Measurements from ENCODE around the gene NKX6-2.

DNA sequence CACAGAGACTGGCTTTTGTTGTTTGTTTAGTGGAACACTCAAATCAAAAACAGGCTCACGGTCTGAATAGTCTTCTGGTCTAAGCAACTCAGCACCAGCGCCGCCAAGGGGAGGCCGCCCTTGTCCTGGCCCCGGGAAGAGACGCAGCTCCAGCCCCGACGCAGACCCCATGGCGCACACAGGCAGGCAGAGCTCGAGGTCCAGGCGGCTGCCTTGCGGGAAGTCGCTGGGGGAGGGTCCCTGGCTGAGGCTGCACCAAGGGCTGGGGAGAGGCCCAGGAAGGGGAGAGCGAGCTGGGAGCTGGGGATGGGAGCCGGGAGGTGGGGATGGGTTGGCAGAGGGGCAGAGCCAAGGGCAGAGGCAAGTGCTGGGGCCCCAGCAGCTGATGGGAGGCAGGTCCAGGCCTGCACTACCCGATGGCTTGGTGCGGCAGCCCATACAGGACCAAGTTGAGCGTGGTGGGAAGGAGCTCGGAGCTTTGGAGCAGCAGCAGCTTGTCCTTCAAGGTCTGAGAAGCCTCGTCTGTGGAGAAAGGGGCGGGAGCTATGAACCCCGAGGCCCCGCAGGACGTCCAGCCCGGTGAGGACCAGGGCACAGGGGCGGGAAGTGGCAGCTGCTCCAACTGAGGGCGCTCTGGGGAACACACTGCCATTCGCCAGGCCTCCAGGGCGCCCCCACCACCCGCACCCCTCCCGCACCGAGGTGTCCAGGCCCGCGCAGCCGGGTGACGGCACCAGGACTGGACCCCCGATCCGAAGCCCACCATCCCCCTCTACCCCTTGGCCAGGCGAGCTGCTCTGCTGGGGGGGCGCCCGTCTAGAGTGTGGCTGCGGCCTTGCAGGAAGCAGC lies 22.7 kb upstream of the NKX6-2 start:
- TF ChIP-seq, protein P1, sequence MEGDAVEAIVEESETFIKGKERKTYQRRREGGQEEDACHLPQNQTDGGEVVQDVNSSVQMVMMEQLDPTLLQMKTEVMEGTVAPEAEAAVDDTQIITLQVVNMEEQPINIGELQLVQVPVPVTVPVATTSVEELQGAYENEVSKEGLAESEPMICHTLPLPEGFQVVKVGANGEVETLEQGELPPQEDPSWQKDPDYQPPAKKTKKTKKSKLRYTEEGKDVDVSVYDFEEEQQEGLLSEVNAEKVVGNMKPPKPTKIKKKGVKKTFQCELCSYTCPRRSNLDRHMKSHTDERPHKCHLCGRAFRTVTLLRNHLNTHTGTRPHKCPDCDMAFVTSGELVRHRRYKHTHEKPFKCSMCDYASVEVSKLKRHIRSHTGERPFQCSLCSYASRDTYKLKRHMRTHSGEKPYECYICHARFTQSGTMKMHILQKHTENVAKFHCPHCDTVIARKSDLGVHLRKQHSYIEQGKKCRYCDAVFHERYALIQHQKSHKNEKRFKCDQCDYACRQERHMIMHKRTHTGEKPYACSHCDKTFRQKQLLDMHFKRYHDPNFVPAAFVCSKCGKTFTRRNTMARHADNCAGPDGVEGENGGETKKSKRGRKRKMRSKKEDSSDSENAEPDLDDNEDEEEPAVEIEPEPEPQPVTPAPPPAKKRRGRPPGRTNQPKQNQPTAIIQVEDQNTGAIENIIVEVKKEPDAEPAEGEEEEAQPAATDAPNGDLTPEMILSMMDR (IDR thresholded peaks at IDR 0.05): no peak
- no peak for TF ChIP-seq POLR2A (IDR thresholded peaks at IDR 0.05)

All from thyroid gland (tissue), 4 donors.